ENCODE results near the gene NTNG2. TPM values are rescaled to one million over a fixed set of nuclear protein-coding genes. Genes with fewer than 3 reads are reported as not detected.

Gene NTNG2
- total RNA-seq, 4 donors from 2014 or later = 0.10 to 1.0 (median 0.29) TPM

DNA sequence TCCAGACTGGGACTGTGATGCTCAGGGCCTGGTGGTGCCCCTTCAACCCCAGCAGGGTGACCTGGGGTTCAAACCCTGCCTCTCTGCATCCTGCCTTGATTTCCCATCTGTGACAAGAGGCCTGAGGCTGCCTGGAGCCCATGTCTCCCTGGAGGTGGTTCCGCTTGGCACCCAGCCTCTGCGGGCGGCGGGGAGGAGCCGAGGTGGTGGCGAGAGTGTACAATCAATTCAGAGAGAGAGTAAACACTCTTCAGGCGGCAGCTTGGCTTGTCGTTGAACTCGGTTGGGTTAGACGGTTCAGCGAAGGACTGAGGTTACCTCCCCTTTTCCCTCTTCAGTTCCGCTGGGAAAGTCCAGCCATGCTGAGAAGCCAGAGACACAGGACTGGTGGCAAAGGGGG, 39.3 kb downstream of the NTNG2 start:
- TF ChIP-seq, protein P1, sequence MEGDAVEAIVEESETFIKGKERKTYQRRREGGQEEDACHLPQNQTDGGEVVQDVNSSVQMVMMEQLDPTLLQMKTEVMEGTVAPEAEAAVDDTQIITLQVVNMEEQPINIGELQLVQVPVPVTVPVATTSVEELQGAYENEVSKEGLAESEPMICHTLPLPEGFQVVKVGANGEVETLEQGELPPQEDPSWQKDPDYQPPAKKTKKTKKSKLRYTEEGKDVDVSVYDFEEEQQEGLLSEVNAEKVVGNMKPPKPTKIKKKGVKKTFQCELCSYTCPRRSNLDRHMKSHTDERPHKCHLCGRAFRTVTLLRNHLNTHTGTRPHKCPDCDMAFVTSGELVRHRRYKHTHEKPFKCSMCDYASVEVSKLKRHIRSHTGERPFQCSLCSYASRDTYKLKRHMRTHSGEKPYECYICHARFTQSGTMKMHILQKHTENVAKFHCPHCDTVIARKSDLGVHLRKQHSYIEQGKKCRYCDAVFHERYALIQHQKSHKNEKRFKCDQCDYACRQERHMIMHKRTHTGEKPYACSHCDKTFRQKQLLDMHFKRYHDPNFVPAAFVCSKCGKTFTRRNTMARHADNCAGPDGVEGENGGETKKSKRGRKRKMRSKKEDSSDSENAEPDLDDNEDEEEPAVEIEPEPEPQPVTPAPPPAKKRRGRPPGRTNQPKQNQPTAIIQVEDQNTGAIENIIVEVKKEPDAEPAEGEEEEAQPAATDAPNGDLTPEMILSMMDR (IDR thresholded peaks at IDR 0.05) = no peak
- WGBS, 2 donors = 78 to 87% methylated on average over 12 of the region's 12 CpGs
- no peak overlapping the region for H3K4me3 ChIP-seq (ENCODE audit: low read depth, poor library complexity, severe bottlenecking)
- intact Hi-C loops (cut with DNase I; ENCODE audit: low total_unique reads) = no loop called here
- DNase-seq (ENCODE audit: low spot score in 2 of 2) = no peak

DNA sequence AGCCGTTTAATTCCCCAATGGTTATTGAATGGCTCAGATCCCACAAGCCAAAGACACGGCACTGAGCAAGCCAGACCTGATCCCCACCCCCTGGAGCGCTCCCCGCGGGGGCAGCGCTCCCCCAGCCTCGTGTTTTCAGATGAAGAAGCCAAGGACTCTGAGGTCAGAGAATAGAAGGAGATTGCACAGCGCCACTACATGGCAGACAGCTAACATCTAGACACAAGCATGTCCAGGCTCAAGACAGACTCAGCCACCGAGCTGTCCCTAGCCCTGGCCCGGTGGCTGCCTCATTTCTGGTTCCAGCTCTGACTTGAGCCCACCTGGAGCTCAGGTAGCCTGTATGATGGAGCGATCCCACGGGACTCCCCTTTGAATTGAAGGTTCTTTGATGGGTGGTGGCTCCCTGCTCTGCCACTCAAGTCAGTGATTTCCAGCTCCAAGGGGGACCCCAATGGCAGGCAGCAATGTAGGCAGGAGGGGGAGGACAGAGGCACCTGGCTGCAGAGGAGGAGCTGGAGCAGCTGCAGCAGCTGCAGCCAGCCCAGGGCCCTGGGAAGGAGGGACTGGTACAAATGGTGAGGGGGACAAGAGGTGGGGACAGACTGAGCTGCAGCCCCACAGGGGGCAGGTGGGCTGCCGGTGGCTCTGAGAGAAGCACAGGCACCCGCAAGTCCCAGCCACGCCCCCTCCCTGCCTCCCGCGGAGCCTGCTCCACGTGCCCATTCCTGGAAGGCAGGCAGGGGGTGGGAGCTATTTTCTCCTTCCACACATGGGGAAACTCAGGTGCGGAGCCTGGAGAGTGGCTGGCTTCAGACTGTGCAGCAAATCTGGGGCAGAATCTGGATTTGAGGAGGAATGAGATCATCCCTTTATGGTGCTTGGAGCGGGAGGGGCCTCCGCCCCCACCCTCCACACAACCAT, 40.2 kb downstream of the NTNG2 start:
- WGBS, 2 donors = 45 to 50% methylated on average over 20 to 21 of the region's 21 CpGs
- no peak for TF ChIP-seq POLR2A (IDR thresholded peaks at IDR 0.05)
- TF ChIP-seq, protein P1 (IDR thresholded peaks at IDR 0.05) = no peak
- no peak overlapping the region for H3K4me3 ChIP-seq (ENCODE audit: low read depth, poor library complexity, severe bottlenecking)
- no peak for DNase-seq (ENCODE audit: low spot score in 2 of 2)
- intact Hi-C loops (cut with DNase I; ENCODE audit: low total_unique reads) = no loop called here

DNA sequence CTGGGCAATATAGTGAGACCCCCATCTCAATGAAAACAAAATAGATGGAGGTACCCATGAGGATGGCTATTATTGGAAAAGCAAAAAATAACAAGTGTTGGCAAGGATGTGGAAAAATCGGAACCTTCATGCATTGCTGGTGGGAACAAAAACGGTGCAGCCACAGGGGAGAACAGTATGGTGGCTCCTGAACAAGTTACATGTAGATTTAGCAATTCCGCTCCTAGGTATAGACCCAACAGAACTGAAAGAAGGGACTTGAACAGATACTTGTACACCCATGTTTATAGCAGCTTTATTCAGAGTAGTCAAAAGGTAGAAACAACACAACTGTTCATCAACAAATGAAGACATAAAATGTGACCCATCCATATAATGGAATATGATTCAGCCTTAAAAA, 43.0 kb downstream of the NTNG2 start:
- WGBS, 2 donors = 93 to 94% methylated on average over 3 of the region's 3 CpGs
- TF ChIP-seq, protein P1 (IDR thresholded peaks at IDR 0.05) = no peak
- no peak for TF ChIP-seq POLR2A (IDR thresholded peaks at IDR 0.05)
- DNase-seq (ENCODE audit: low spot score in 2 of 2) = no peak
- intact Hi-C loops (cut with DNase I; ENCODE audit: low total_unique reads) = no loop called here
- H3K4me3 ChIP-seq (ENCODE audit: low read depth, poor library complexity, severe bottlenecking) = no peak overlapping the region

DNA sequence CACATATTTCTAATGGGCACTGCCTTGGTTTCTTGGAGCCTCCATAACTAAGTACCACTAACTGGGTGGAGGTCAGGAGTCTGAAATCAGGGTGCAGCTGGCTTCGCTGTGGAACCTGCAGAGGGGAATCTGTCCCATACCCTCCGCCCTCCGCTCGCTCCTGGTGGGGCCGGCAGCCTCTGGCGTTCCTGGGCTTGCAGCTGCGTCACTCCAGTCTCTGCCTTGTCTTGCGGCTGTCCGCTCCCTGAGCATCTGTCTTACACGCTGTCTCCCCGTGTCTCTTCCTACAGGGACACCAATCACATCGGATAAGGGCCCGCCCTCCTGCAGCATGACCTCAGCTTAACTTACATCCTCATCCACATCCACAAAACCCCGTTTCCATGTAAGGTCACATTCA, 45.4 kb downstream of the NTNG2 start:
- intact Hi-C loops (cut with DNase I; ENCODE audit: low total_unique reads) = no loop called here
- no peak for DNase-seq (ENCODE audit: low spot score in 2 of 2)
- 62 to 75% methylated on average over 14 of the region's 14 CpGs for WGBS, 2 donors
- no peak overlapping the region for H3K4me3 ChIP-seq (ENCODE audit: low read depth, poor library complexity, severe bottlenecking)
- TF ChIP-seq, protein P1 (IDR thresholded peaks at IDR 0.05) = no peak
- no peak for TF ChIP-seq POLR2A (IDR thresholded peaks at IDR 0.05)

DNA sequence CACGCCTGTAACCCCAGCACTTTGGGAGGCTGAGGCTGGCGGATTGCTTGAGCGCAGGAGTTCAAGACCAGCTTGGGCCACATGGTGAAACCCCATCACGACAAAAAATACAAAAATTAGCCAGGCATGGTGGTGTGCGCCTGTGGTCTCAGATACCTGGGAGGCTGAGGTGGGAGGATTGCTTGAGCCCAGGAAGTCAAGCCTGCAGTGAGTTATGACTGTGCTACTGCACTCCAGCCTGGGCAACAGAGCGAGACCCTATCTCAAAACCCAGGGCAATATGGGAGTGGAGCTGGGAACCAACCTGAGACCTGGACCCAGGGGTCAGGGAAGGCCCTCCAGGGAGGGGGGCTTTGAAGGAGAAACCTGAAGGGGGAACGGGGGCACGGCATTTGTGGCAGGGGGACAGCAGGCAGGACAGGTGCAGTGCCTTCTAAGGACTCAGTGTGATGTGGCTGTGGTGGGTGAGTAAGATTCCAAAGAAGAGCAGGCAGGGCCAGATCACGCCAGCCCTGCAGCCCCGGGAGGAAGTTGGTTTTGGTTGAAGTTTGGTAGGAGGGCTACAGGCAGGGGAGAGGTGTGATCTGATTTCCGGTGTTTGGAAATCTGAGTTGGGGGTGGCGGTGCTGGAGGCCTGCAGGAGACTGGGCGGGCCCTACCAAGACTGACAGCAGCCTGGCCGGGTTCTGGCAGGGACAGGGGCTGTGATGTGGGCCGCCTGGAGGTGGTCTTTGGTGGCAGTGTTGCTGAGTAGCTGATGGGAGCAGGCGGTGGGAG, 46.2 kb downstream of the NTNG2 start:
- TF ChIP-seq POLR2A (IDR thresholded peaks at IDR 0.05) = no peak
- TF ChIP-seq, protein P1 (IDR thresholded peaks at IDR 0.05) = no peak
- intact Hi-C loops (cut with DNase I; ENCODE audit: low total_unique reads) = no loop called here
- no peak overlapping the region for H3K4me3 ChIP-seq (ENCODE audit: low read depth, poor library complexity, severe bottlenecking)
- WGBS, 2 donors = 85 to 86% methylated on average over 16 of the region's 16 CpGs
- DNase-seq (ENCODE audit: low spot score in 2 of 2) = no peak
